ENCODE data around the gene SLC44A5. TPM values are rescaled to one million over a fixed set of nuclear protein-coding genes. Genes with fewer than 3 reads are reported as not detected.
"Not testable (repeated sequence)": the region's sequence is repeated elsewhere in the genome, so short reads cannot be mapped to it uniquely, and the experiment has no call there.

Gene SLC44A5
- total RNA-seq, 2 experiments from 2014 or later = 0.37 to 0.74 TPM

DNA sequence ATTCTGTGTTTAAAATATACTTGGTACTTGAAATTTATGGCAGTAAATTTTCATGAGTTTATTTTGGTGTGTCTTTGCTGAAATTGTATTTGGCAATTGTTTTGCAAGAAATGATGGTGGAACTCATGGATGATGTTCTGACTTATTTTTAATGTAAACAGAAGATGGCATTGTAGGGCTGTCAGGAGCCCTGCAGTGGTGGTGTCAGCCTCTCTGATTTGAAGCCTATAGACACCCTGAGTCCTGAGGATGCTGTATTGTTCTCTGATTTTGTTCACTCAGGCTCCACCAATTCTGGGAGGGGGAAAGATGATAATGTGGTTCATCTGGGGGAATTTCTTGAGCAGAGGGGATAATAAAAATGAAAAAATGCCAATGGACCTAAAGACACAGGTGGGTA lies 396.9 kb downstream of the SLC44A5 start:
- Mint-ChIP-seq H3K27me3 (ENCODE audit: low read depth) (peaks cover 4% of the 10 kb centered on the region), H3K9me3 (no peaks in the 10 kb centered on the region), H3K4me3 (no peak overlapping the region), H3K27ac (no peak overlapping the region), H3K36me3 (ENCODE audit: low read depth) (no peaks in the 10 kb centered on the region), H3K4me1 (ENCODE audit: low read depth) (no peaks in the 10 kb centered on the region)
- CTCF ChIA-PET = no interaction called here
- no peak for DNase-seq
- intact Hi-C loops (cut with micrococcal nuclease) = no loop called here

DNA sequence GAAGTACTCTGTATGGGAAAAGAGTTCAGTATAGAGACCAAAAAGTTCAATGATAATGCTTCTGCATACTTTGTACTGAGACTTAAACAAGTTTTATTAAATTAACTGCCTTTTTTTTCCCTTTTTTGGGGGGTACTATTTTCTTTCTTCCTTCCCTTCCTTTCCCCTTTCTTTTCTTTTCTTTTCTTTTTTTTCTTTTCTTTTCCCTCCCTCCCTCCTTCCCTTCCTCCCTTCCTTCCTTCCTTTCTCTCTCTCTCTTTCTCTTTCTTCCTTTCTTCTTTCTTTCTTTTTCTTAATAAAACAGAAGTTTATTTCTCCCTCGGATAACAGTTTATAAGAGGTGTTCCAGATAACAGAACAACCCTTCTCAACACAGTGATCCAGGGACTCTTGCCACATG lies 399.3 kb downstream of the SLC44A5 start:
- no peak overlapping the region for H3K4me3 Mint-ChIP-seq
- intact Hi-C loops (cut with micrococcal nuclease) = no loop called here
- CTCF ChIA-PET = no interaction called here
- H3K9me3 Mint-ChIP-seq = no peaks in the 10 kb centered on the region
- DNase-seq = no peak
- no peaks in the 10 kb centered on the region for H3K4me1 Mint-ChIP-seq (ENCODE audit: low read depth)
- H3K27ac Mint-ChIP-seq = no peak overlapping the region
- H3K27me3 Mint-ChIP-seq (ENCODE audit: low read depth) = no peaks in the 10 kb centered on the region
- no peaks in the 10 kb centered on the region for H3K36me3 Mint-ChIP-seq (ENCODE audit: low read depth)

DNA sequence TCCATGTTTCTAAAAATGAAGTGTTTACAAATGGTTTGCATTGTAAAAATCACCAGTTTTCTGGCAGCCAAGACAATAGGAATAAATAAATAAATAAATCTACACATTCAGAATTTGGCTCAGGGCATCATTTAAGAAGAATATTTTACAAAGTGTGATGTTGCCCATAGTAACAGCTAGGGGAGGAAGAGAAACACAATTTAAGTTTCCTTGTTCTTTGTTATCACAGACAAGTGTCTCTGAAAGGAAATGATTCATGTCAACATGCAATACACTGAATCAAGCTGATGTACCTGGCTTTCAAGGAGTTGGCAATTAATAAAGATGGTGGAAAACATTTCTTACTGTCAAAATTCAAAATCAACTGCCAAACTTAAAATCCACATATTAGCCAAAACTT lies 402.1 kb downstream of the SLC44A5 start:
- DNase-seq = no peak
- Mint-ChIP-seq H3K36me3 (ENCODE audit: low read depth) (no peaks in the 10 kb centered on the region), H3K4me3 (no peak overlapping the region), H3K27ac (no peak overlapping the region), H3K27me3 (ENCODE audit: low read depth) (peaks cover under 1% of the 10 kb centered on the region), H3K9me3 (no peaks in the 10 kb centered on the region), H3K4me1 (ENCODE audit: low read depth) (no peaks in the 10 kb centered on the region)
- intact Hi-C loops (cut with micrococcal nuclease) = no loop called here
- CTCF ChIA-PET = interaction anchor here (1.4 kb wide), 1 partner anchor 437 kb away, joined by 4 read pairs; no protein-coding TSS in a partner anchor

GRCh38 chr1:75203415-75204277 lies 407.3 kb downstream of the SLC44A5 start:
- Mint-ChIP-seq H3K36me3 (ENCODE audit: low read depth) (no peaks in the 10 kb centered on the region), H3K4me3 (no peak overlapping the region), H3K9me3 (no peaks in the 10 kb centered on the region), H3K27ac (no peak overlapping the region), H3K27me3 (ENCODE audit: low read depth) (peaks cover 4% of the 10 kb centered on the region), H3K4me1 (ENCODE audit: low read depth) (no peaks in the 10 kb centered on the region)
- CTCF ChIA-PET = interaction anchor here (0.6 to 1.4 kb wide), 8 partner anchors 42 to 605 kb away, joined by 3 to 7 read pairs (median 4); no protein-coding TSS in a partner anchor
- intact Hi-C loops (cut with micrococcal nuclease) = loop anchor here (1.0 kb wide), 1 partner anchor 431 kb away; no protein-coding TSS in a partner anchor
- DNase-seq = no peak

DNA sequence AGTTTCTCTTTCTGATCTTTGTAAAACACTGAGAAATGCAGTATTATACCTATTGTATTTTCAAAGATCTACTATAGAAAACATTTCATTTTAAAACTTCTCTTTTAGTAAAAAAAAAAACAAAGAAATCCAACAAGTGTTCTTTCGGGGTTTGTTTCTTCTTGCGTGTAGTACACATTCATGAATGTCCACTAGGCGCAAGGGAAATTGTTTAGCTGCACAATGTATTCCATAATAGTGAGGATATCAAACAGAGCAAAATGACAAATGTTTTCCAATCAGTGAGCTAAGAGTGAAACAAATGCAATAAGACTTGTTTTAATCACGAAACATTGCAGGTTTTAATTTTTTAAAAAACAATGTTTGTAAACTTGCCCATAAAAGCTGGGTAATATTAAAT lies 408.2 kb downstream of the SLC44A5 start:
- DNase-seq = no peak
- CTCF ChIA-PET = interaction anchor here (0.6 to 1.4 kb wide), 8 partner anchors 43 to 862 kb away, joined by 3 to 7 read pairs (median 4); no protein-coding TSS in a partner anchor
- peaks cover 4% of the 10 kb centered on the region for H3K27me3 Mint-ChIP-seq (ENCODE audit: low read depth)
- no peak overlapping the region for H3K4me3 Mint-ChIP-seq
- intact Hi-C loops (cut with micrococcal nuclease) = loop anchor here (1.0 kb wide), 1 partner anchor 430 kb away; no protein-coding TSS in a partner anchor
- no peaks in the 10 kb centered on the region for H3K4me1 Mint-ChIP-seq (ENCODE audit: low read depth)
- no peak overlapping the region for H3K27ac Mint-ChIP-seq
- no peaks in the 10 kb centered on the region for H3K9me3 Mint-ChIP-seq
- H3K36me3 Mint-ChIP-seq (ENCODE audit: low read depth) = no peaks in the 10 kb centered on the region

DNA sequence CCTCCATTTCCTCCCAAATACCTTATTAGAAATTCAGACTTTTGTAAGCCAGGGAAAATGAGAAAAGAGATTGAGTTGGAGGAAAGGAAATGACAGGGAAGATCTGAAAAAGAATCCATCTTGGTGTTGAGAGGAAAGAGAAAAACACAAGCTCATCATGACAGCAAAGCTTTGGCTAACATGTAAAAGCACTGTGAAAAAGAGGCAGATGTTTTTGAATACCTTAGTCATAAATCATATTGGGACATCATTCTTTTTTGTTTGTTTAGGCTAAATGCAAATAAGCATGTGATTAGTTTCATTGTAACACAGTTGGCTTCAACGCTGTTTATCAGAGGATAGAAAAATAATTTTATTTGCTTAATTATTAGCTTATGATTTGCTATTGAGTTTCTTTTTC lies 412.2 kb downstream of the SLC44A5 start:
- Mint-ChIP-seq H3K27ac (no peak overlapping the region), H3K4me3 (no peak overlapping the region), H3K9me3 (no peaks in the 10 kb centered on the region), H3K36me3 (ENCODE audit: low read depth) (no peaks in the 10 kb centered on the region), H3K4me1 (ENCODE audit: low read depth) (no peaks in the 10 kb centered on the region), H3K27me3 (ENCODE audit: low read depth) (peaks cover 3% of the 10 kb centered on the region)
- intact Hi-C loops (cut with micrococcal nuclease) = no loop called here
- no peak for DNase-seq
- CTCF ChIA-PET = interaction anchor here (1.7 kb wide), 1 partner anchor 427 kb away, joined by 4 read pairs; no protein-coding TSS in a partner anchor

GRCh38 chr1:75198163-75198562 lies 412.8 kb downstream of the SLC44A5 start:
- DNase-seq = no peak
- H3K4me3 Mint-ChIP-seq = no peak overlapping the region
- CTCF ChIA-PET = interaction anchor here (0.6 to 1.7 kb wide), 2 partner anchors 175 to 426 kb away, joined by 4 read pairs; no protein-coding TSS in a partner anchor
- no peaks in the 10 kb centered on the region for H3K4me1 Mint-ChIP-seq (ENCODE audit: low read depth)
- H3K9me3 Mint-ChIP-seq = no peaks in the 10 kb centered on the region
- H3K27me3 Mint-ChIP-seq (ENCODE audit: low read depth) = peaks cover 6% of the 10 kb centered on the region
- intact Hi-C loops (cut with micrococcal nuclease) = no loop called here
- no peaks in the 10 kb centered on the region for H3K36me3 Mint-ChIP-seq (ENCODE audit: low read depth)
- no peak overlapping the region for H3K27ac Mint-ChIP-seq

DNA sequence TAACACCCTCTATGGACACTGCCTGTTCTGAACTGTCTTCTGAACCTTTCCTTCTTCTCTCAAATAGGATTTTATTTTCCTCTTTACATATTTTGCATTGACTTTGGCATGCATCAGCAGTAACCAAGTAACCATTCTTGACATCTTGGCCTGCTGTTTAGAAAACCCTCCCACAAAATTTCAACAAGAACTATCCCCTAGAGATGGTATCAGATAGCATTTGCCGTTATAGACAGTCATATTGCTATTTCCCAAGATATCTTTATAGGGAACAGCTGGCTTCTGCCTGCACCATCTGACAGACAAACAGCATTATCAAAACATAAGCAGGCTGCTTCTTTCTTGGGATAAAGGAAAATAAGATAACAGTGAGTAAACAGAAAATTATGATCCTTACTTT lies 422.0 kb downstream of the SLC44A5 start:
- Mint-ChIP-seq H3K4me1 (ENCODE audit: low read depth) (no peaks in the 10 kb centered on the region), H3K27me3 (ENCODE audit: low read depth) (peaks cover 16% of the 10 kb centered on the region), H3K27ac (no peak overlapping the region), H3K4me3 (no peak overlapping the region), H3K36me3 (ENCODE audit: low read depth) (no peaks in the 10 kb centered on the region), H3K9me3 (no peaks in the 10 kb centered on the region)
- DNase-seq = no peak
- intact Hi-C loops (cut with micrococcal nuclease) = no loop called here
- CTCF ChIA-PET = no interaction called here

DNA sequence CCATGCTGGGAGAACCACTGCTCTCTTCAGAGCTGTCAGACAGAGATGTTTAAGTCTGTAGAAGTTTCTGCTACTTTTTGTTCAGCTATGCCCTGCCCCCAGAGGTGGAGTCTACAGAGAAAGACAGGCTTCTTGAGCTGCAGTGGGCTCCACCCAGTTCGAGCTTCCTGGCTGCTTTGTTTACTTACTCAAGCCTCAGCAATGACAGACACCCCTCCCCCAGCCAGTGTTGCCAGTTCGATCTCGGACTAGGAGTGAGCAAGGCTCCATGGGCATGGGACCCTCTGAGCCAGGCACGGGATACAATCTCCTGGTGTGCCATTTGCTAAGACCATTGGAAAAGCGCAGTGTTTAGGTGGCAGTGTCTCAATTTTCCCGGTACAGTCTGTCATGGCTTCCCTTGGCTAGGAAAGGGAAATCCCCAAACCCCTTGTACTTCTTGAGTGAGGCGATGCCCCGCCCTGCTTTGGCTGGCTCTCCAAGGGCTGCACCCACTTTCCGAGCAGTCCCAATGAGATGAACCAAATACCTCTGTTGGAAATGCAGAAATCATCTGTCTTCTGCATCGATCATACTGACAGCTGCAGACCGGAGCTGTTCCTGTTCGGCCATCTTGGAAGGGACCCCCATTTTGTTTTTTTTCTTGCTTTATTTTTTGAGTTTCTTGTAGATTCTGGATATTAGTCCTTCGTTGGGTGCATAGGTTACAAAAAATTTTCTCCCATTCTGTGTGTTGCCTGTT lies 429.5 kb downstream of the SLC44A5 start:
- CTCF ChIA-PET; H3K4me3 Mint-ChIP-seq; intact Hi-C loops (cut with micrococcal nuclease); H3K4me1 Mint-ChIP-seq (ENCODE audit: low read depth); H3K36me3 Mint-ChIP-seq (ENCODE audit: low read depth); DNase-seq; H3K27ac Mint-ChIP-seq: not testable (repeated sequence)
- H3K9me3 Mint-ChIP-seq = peaks cover 10% of the 10 kb centered on the region
- H3K27me3 Mint-ChIP-seq (ENCODE audit: low read depth) = peaks cover 23% of the 10 kb centered on the region

DNA sequence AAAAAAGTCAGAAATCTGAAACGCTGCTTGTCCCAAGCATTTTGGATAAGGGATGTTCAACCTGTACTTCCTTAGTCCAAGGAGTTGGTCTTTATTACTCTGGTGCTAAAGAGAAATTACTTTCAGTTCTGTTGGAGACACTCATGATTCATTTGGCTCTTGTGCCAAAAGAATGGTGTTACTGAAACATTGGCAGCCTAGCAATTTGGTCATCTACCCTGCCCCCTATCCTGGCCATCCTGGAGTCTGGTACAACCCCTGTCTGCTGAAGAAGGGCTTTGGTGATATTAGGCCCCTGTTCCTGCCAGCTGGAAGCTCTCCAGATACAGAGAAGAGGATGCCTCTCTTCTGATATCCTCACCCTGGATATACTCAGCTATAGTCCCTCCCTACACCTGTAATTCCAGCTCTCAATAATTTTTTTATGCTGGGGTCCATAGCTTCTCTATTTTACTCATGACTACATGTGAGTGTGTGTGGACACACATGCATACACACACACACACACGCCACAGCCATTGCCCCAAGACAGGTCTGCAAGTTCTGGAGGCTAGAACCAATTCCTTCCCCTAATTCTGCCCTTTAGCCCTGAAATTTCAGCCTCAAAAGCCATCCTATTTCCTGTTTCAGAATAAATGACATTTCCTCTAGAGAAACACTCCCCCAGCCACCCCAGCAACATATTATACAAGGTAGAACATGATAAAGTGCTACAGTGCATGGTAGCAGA lies 436.7 kb downstream of the SLC44A5 start:
- no peak overlapping the region for H3K4me3 Mint-ChIP-seq
- no peak for DNase-seq
- CTCF ChIA-PET = no interaction called here
- H3K9me3 Mint-ChIP-seq = peaks cover 13% of the 10 kb centered on the region
- H3K27ac Mint-ChIP-seq = no peak overlapping the region
- no peaks in the 10 kb centered on the region for H3K4me1 Mint-ChIP-seq (ENCODE audit: low read depth)
- intact Hi-C loops (cut with micrococcal nuclease) = no loop called here
- no peaks in the 10 kb centered on the region for H3K36me3 Mint-ChIP-seq (ENCODE audit: low read depth)
- H3K27me3 Mint-ChIP-seq (ENCODE audit: low read depth) = peaks cover 8% of the 10 kb centered on the region

- Mint-ChIP-seq H3K4me1 (ENCODE audit: low read depth) (no peaks in the 10 kb centered on the region), H3K36me3 (ENCODE audit: low read depth) (no peaks in the 10 kb centered on the region), H3K27ac (no peak overlapping the region), H3K4me3 (no peak overlapping the region), H3K9me3 (peaks cover 11% of the 10 kb centered on the region), H3K27me3 (ENCODE audit: low read depth) (no peaks in the 10 kb centered on the region)
- DNase-seq = no peak
- CTCF ChIA-PET = no interaction called here
- intact Hi-C loops (cut with micrococcal nuclease) = no loop called here
These were observed 438.4 kb downstream of the SLC44A5 start for GRCh38 chr1:75172556-75172955.

GRCh38 chr1:75171876-75172275 lies 439.0 kb downstream of the SLC44A5 start:
- intact Hi-C loops (cut with micrococcal nuclease) = no loop called here
- DNase-seq = no peak
- CTCF ChIA-PET = no interaction called here
- Mint-ChIP-seq H3K27ac (no peak overlapping the region), H3K4me1 (ENCODE audit: low read depth) (no peaks in the 10 kb centered on the region), H3K27me3 (ENCODE audit: low read depth) (no peaks in the 10 kb centered on the region), H3K4me3 (no peak overlapping the region), H3K9me3 (peaks cover 9% of the 10 kb centered on the region), H3K36me3 (ENCODE audit: low read depth) (no peaks in the 10 kb centered on the region)

Data from activated naive CD4-positive, alpha-beta T cell treated with anti-CD3 and anti-CD28 coated beads for 36 hours (primary cell).